Glutamatergic neuron (in vitro differentiated cells): ENCODE data around the gene CCDC8. TPM values are rescaled to one million over a fixed set of nuclear protein-coding genes. Genes with fewer than 3 reads are reported as not detected.

Experiments
- DNase-seq: peaks from one replicate; pipeline ENCODE4 v3.0.0; 2022
- H3K27ac Mint-ChIP-seq: one replicate; pipeline ENCODE4 v1.8.0; 2020; ENCODE audit warnings: mild to moderate bottlenecking, mixed read lengths, inconsistent platforms; ENCODE audit not compliant: unreplicated experiment
- H3K27me3 Mint-ChIP-seq: one replicate; pipeline ENCODE4 v1.8.0; 2020; ENCODE audit warnings: mild to moderate bottlenecking, moderate library complexity, mixed read lengths, inconsistent platforms; ENCODE audit not compliant: unreplicated experiment
- H3K36me3 Mint-ChIP-seq: one replicate; pipeline ENCODE4 v1.8.0; 2020; ENCODE audit warnings: mild to moderate bottlenecking, mixed read lengths, inconsistent platforms; ENCODE audit not compliant: unreplicated experiment
- H3K4me1 Mint-ChIP-seq: one replicate; pipeline ENCODE4 v1.8.0; 2020; ENCODE audit warnings: mild to moderate bottlenecking, low read depth, mixed read lengths, inconsistent platforms; ENCODE audit not compliant: unreplicated experiment
- H3K4me3 Mint-ChIP-seq: one replicate; pipeline ENCODE4 v1.8.0; 2020; ENCODE audit warnings: mild to moderate bottlenecking, mixed read lengths, inconsistent platforms; ENCODE audit not compliant: unreplicated experiment
- H3K9me3 Mint-ChIP-seq: one replicate; pipeline ENCODE4 v1.8.0; 2020; ENCODE audit warnings: mild to moderate bottlenecking, moderate library complexity, mixed read lengths, inconsistent platforms; ENCODE audit not compliant: unreplicated experiment
- CTCF ChIP-seq: fragments of 200-600 bp; sonication (generic); IDR thresholded peaks from one replicate; pipeline ENCODE4 v1.5.0; 2021; ENCODE audit not compliant: partially characterized antibody, unreplicated experiment
- total RNA-seq: library from RNA; stranded (reverse); fragmentation: NEBNext Ultra II Directional; extraction: Animal tissue kit (Norgen Biotek cat#: 25700); gene quantifications from one replicate; pipeline ENCODE4 v1.2.1, GENCODE V29; 2021; ENCODE audit not compliant: unreplicated experiment

Gene CCDC8
- total RNA-seq, 1 donor from 2014 or later: 6.3 TPM

GRCh38 chr19:46431824-46432223 lies 18.5 kb upstream of the CCDC8 start:
- DNase-seq: no peak
- peaks cover 5% of the 10 kb centered on the region for H3K27me3 Mint-ChIP-seq
- H3K27ac Mint-ChIP-seq: no peak overlapping the region
- TF ChIP-seq CTCF: peak; percentile 35
- H3K36me3 Mint-ChIP-seq: no peaks in the 10 kb centered on the region
- no peak overlapping the region for H3K4me3 Mint-ChIP-seq
- H3K4me1 Mint-ChIP-seq: peaks cover 7% of the 10 kb centered on the region
- peaks cover 7% of the 10 kb centered on the region for H3K9me3 Mint-ChIP-seq

GRCh38 chr19:46429999-46430398 lies 16.6 kb upstream of the CCDC8 start:
- H3K4me3 Mint-ChIP-seq: no peak overlapping the region
- H3K36me3 Mint-ChIP-seq: no peaks in the 10 kb centered on the region

GRCh38 chr19:46428239-46429135 lies 15.1 kb upstream of the CCDC8 start, which contains the start of gene PNMA8C:
TSS of gene PNMA8C (minus strand) at chr19:46428936. CDS start at chr19:46428359, 577 bp downstream.
- peak within 1 kb of the TSS; percentile 91 for H3K4me3 Mint-ChIP-seq
- no peak for TF ChIP-seq CTCF
- peaks cover 7% of the 10 kb centered on the region for H3K9me3 Mint-ChIP-seq
- peaks cover 5% of the 10 kb centered on the region for H3K27me3 Mint-ChIP-seq
- peak; percentile 90 for DNase-seq
- H3K4me1 Mint-ChIP-seq: peaks cover 9% of the 10 kb centered on the region
- H3K36me3 Mint-ChIP-seq: no peaks in the 10 kb centered on the region
- no peak within 1 kb of the TSS for H3K27ac Mint-ChIP-seq

More at GRCh38 chr19:46429999-46430398, 16.6 kb upstream of the CCDC8 start:
- Mint-ChIP-seq H3K9me3 (peaks cover 7% of the 10 kb centered on the region), H3K4me1 (peaks cover 9% of the 10 kb centered on the region), H3K27ac (no peak overlapping the region), H3K27me3 (peaks cover 5% of the 10 kb centered on the region)
- no peak for DNase-seq
- TF ChIP-seq CTCF: no peak

- peaks cover 5% of the 10 kb centered on the region for H3K27me3 Mint-ChIP-seq
- H3K27ac Mint-ChIP-seq: no peak overlapping the region
- no peaks in the 10 kb centered on the region for H3K36me3 Mint-ChIP-seq
- peaks cover 7% of the 10 kb centered on the region for H3K9me3 Mint-ChIP-seq
- peaks cover 9% of the 10 kb centered on the region for H3K4me1 Mint-ChIP-seq
- H3K4me3 Mint-ChIP-seq: peak overlapping the region; percentile 96
- no peak for TF ChIP-seq CTCF
- no peak for DNase-seq
Observed at GRCh38 chr19:46427518-46428045, 14.2 kb upstream of the CCDC8 start.
